ENCODE measurements around the gene MC2R.

Gene MC2R

GRCh38 chr18:13915391-13915790 lies at the start of gene MC2R:
Gene MC2R, minus strand, starts transcription at chr18:13915536. Its CDS starts 30,018 bp downstream, at chr18:13885518.
- DNase-seq, result no peak
- intact Hi-C loops (cut with DNase I), result no loop called here

GRCh38 chr18:13945811-13946210 lies 30.5 kb upstream of the MC2R start:
- no peak for DNase-seq
- intact Hi-C loops (cut with DNase I), result no loop called here

DNA sequence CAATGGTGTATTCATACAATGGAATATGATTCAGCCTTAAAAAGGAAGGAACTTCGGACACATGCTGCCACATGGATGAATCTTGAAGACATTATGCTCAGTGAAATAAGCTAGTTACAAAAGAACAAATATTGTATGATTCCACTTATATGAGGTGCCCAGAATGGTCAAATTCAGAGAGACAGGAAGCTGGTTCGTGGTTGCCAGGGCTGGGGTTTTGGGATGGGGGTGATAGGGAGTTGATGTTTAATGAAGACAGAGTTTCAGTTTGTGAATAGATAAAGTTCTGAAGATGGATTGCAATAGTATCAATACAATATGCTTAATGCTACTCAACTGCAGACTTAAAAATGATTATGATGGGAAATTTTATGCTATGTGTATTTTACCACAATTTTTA lies 28.0 kb upstream of the MC2R start:
- intact Hi-C loops (cut with DNase I), result no loop called here

DNA sequence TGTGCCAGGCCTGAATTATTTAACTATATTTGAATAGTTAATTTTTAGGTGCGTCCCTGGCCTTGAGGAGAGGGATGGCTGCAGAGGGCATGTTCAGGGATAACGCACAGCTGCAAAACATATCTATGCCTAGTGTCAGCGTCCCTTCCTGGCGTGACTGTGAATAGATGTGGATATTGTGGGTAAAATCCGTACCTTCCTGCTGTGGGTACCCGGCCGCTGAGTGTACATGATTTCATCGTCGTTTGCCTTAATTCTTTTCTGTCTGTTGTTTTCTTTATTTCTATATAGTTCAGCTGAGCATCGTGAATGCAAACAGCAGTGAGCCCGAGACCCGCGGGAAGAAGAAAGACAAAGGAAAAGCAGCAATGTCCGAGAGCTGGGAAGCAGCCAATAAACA lies 25.0 kb upstream of the MC2R start:
- intact Hi-C loops (cut with DNase I), result no loop called here
- DNase-seq, result no peak

More for the DNA sequence above, 28.0 kb upstream of the MC2R start:
- DNase-seq, result no peak

GRCh38 chr18:13934676-13935075 lies 19.3 kb upstream of the MC2R start:
- DNase-seq, result peak in 1 of 42 donors; percentile 16
- intact Hi-C loops (cut with DNase I), result no loop called here

DNA sequence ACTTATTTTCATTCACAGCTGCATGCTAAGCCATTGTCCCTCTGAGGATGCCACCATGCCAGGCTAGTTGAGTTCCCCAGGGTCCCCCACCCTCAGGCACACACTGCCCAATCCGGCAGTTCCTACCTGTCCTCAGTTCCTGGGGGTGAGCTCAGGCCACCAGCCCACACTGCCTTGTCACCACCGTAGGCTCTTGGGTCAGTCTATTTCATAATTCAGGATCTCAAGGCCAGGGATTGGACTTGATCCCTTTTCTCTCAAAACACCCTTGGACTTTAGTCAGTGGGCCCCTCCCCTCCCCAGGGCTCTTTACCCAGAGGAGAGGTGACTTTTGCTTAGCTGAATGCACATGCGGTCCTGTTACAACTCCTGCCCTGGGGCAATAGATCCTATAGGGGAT lies 18.7 kb upstream of the MC2R start:
- intact Hi-C loops (cut with DNase I), result no loop called here
- DNase-seq, result peak in 1 of 42 donors; percentile 22

DNA sequence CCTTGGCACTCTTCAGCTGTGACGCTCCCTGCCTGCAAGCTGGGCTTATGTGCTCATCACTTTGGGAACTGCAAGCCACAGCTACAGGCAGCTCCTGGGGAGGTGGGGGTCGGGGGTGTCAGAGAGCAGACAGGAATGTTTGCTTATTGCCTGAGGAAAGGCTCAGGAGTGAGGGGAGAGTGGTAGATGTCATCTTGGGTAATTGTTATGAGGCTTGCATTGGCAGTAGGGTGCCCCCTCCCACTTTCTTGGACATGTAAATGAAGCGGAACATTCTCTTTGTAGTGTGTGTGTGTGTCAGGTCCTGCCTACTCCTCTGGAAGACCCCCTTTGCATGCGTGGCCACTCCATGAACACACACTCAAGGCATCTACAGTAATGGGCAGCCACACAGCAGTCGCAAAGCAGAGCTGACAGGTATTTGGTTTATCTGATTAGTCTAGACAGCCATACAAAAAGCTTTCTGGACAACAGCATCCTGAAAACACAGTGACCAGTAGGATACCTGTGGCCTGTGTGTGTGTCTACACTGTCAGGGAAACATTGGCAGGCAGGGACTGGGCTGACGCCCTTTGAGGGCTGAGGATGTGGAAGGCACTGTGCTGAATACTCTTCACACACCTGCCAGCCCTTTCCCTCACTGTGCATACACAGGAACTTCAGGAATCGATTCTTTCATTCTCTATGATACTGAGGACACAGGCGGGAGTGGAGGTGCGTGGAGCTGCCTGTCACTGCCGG lies 17.1 kb upstream of the MC2R start:
- intact Hi-C loops (cut with DNase I), result no loop called here
- DNase-seq, result no peak

- intact Hi-C loops (cut with DNase I), result no loop called here
- DNase-seq, result no peak
These were observed 15.6 kb upstream of the MC2R start for GRCh38 chr18:13930964-13931363.

DNA sequence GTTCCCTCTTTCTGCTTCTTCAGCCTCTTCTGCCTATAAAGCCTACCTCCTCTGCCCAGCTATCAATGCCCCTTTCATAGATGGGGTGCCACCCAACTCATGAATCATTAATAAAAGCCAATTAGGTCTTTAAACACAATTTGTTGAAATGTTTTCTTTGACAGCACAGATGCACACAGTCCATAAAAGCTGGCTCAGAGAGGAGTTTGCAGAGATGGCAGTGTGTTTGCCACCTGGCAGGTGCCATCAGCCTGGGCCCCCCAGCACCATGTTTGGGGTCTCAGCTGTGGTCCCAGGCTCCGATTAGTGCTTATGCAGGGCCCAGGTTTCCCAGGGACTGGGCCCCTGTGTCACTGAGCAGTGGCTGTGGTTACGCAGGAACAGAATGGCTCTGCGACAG lies 7.9 kb upstream of the MC2R start:
- no peak for DNase-seq
- intact Hi-C loops (cut with DNase I), result no loop called here

GRCh38 chr18:13918898-13919297 lies 3.6 kb upstream of the MC2R start:
- DNase-seq, result no peak
- intact Hi-C loops (cut with DNase I), result no loop called here

- intact Hi-C loops (cut with DNase I), result no loop called here
- DNase-seq, result no peak
These were observed 2.1 kb upstream of the MC2R start for GRCh38 chr18:13917401-13917800.

GRCh38 chr18:13916559-13916958 lies 1.2 kb upstream of the MC2R start:
- intact Hi-C loops (cut with DNase I), result no loop called here

DNA sequence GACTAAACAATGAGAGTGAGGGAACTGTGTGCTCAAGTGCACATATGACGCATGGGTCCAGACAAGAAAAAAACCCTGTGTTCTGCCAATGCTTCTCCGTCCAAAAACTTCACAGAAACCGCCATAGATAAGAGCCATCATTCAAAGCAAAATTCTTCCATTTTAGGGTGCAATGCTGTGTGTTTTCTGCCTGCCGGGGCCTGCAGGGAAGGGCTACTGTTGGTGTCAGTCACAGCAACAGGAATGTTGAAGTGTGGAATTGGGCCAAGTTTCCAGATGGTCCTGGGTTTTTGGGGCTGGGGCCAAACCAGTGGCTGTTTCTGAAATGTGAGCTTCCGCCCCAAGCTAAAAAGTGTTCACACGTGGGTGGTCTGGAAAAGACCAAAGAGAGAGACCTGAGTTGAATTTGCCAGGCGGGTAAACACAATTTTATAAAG lies 677 bp upstream of the MC2R start:
- DNase-seq, result peak in 1 of 42 donors; percentile 7
- intact Hi-C loops (cut with DNase I), result no loop called here

More at GRCh38 chr18:13916559-13916958, 1.2 kb upstream of the MC2R start:
- no peak for DNase-seq

DNA sequence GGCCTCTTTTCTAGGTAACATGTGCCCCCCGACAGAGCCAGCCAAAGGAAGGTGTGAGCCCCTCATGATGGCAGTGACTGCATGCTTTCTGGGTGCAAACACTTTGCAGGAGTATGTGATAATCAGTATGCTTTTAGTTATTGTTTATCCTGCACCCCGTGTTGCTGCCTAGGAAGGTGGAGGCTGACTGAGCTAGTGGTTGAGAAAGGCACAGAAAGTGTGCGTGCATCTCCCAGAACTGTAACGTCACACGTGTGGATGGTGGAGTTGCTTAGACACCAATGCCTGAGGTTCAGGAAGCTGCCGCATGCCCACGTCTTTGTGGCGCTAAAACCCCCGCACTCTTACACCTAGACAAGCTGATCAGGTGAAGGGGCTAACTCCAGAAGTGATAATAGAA lies 580 bp downstream of the MC2R start:
- intact Hi-C loops (cut with DNase I), result no loop called here
- DNase-seq, result no peak

GRCh38 chr18:13914170-13914569 lies 1.2 kb downstream of the MC2R start:
- intact Hi-C loops (cut with DNase I), result no loop called here
- no peak for DNase-seq

- intact Hi-C loops (cut with DNase I), result no loop called here
These were observed 2.1 kb downstream of the MC2R start for GRCh38 chr18:13913205-13913604.

DNA sequence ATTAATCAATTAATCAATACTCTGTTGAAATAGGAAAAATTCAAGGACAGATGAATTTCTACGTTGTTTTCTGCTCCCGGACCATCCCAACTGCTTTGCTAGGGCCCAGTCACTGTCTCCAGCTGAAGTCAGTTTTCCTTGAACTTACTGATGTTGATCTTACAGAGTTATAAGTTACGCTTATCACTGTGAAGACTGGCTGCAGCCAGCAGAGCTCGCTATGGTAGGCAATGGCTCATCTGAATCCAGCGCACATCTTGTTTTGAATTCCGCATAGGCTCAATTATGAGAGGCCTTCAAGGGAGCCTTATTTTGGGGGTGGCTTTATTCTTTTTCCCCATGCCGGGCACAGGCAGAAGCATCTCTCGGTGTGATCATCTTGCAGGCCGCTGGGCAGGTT lies 2.7 kb downstream of the MC2R start:
- intact Hi-C loops (cut with DNase I), result no loop called here
- DNase-seq, result no peak

More at GRCh38 chr18:13913205-13913604, 2.1 kb downstream of the MC2R start:
- no peak for DNase-seq

DNA sequence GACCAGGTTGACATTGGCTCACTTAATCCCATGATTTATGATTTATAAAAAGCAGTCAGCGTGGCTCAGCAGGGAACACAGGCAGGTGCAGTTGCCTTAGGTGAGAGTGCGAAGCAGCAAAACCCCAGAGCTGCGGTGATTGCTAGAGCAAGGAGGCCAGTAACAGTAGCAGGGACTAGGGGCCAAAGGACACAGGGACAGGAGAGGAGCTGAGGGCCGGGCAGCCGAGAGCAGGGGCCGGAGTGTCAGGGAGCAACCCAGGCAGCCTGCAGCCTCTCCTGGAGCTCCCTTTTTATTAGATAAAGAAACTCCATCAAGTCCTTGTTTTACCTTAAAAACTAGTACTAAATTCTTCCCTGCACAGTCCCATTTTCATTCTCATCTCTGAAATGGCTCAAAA lies 4.3 kb downstream of the MC2R start:
- DNase-seq, result peak in 1 of 42 donors; percentile 15
- intact Hi-C loops (cut with DNase I), result no loop called here

DNA sequence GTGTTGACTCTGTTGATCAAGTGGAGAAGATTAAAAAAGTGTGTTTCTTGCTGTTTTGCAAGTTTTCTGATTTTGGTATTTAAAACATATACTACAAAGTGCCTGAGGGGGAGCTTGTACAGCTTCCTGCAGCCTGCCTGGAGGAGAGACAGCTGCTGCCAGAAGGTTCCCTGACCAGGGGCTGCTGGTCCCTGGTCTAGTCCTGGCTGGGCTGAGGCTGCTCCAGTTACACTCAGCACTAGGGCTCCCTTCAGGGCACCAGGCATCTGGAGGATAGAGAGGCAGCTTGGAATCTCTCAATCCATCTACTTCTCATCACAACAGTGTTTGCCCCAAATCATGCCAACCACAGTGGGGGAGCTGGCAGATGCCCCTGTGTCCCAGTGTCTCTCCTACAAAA lies 4.8 kb downstream of the MC2R start:
- peak in 1 of 42 donors; percentile 33 for DNase-seq
- intact Hi-C loops (cut with DNase I), result no loop called here

DNA sequence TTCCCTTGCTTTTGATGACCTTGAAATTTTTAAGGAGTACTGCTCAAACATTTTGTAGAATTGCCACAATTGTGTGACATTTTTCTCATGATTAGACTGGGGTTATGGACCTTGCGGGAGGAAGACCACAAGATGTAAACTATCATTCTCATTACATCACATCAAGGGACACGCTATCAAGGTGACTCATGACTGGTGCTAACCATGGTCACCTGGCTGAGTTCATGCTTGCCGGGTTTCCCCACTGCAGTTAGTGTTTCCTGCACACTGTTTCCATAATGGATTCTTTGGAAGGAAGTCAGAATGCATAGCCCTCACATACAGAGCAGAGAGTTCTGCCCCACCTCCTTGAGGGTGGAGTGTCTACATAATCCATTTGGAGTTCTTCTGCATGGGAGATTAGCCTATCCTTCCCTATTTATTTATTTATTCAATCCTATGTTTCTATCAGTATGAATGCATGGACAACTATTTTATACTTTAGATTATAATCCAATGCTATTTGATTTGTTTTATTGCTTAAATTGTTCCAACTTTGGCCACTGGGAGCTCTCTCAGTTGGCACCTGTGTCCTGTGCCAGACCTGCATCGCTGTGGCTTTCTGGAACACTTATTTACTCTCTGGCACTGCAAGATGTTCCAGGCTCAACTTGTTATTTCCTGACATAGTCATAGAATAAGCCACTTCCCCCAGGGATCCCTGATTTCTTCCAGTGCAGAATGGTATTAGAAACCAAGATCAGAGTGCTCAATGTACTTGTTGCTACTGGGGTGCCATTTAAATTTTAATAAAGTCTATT lies 6.0 kb downstream of the MC2R start:
- peak in 1 of 42 donors; percentile 12 for DNase-seq
- intact Hi-C loops (cut with DNase I), result no loop called here

DNA sequence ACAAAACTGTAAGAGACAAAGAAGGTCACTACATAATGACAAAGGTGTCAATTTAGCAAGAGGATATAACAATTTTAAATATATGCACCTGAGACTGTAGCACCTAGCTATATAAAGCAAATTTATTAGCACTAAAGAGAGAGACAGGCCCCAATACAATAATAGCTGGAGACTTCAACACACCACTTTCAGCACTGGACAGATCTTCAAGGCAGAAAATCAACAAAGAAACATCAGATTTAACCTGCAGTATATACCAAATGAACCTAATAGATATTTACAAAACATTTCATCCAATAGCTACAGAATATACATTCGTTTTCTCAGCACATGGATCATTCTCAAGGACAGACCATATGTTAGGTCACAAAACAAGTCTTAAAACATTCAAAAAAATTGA lies 14.7 kb downstream of the MC2R start:
- intact Hi-C loops (cut with DNase I), result no loop called here
- DNase-seq, result no peak

Measured in head of caudate nucleus (tissue), 42 donors.